SK-N-SH (cell line): ENCODE data around the gene DCANP1. TPM values are rescaled to one million over a fixed set of nuclear protein-coding genes. Genes with fewer than 3 reads are reported as not detected.

ENCODE experiments used
- CTCF ChIA-PET: fragments of 300-600, 350-600 bp; formaldehyde crosslinking; extraction: SDS; loops from one replicate; lab custom pipeline; 2021; lab: Yijun Ruan, JAX
- POLR2A ChIA-PET: fragments of 350-600 bp; sonication (Branson Sonifier 250); formaldehyde crosslinking; extraction: SDS; loops from one replicate; lab custom pipeline; 2020; ENCODE audit warnings: antibody characterized with exemption, inconsistent platforms; lab: Yijun Ruan, JAX
- DNase-seq: peaks from one replicate; pipeline ENCODE4 v3.0.0; 2012
- H2AFZ ChIP-seq: fragments of 200-600 bp; sonication (generic); 2 replicates; pipeline ENCODE4 v1.8.1; 2016; ENCODE audit warnings: antibody characterized with exemption, mild to moderate bottlenecking, low read depth
- H3F3A ChIP-seq: fragments of 200-600 bp; sonication (generic); replicated peaks from 2 replicates; pipeline ENCODE3; 2016; ENCODE audit warnings: antibody characterized with exemption, mild to moderate bottlenecking; ENCODE audit not compliant: insufficient read depth
- H3K27ac ChIP-seq, 2 experiments: fragments of 200-500 bp in 1 of 2; fragments of 200-600 bp in 1 of 2; sonication (Bioruptor generic) in 1 of 2; sonication (generic), shearing (Covaris generic) in 1 of 2; 2 replicates each; pipeline versions ENCODE4 v1.5.1 to v1.6.1; 2014 to 2016; ENCODE audit warnings: low read depth in 2 of 2, inconsistent platforms in 1 of 2, low read length in 1 of 2, mild to moderate bottlenecking in 1 of 2, mixed read lengths in 1 of 2
- H3K27me3 ChIP-seq: fragments of 200-600 bp; sonication (generic), shearing (Covaris generic); 2 replicates; pipeline ENCODE4 v1.6.1; 2016; ENCODE audit warnings: mixed run types; ENCODE audit not compliant: insufficient read depth
- H3K36me3 ChIP-seq, 2 experiments: fragments of 200-500 bp in 1 of 2; fragments of 200-600 bp in 1 of 2; sonication (Bioruptor generic) in 1 of 2; sonication (generic) in 1 of 2; replicated peaks in 1 of 2; 2 replicates each; pipeline versions ENCODE3 to v1.5.1; 2014 to 2016; ENCODE audit warnings: low read length in 1 of 2, mild to moderate bottlenecking in 1 of 2; ENCODE audit not compliant: insufficient read depth in 2 of 2, control insufficient read depth in 1 of 2
- H3K4me1 ChIP-seq, 2 experiments: fragments of 200-500 bp in 1 of 2; fragments of 200-600 bp in 1 of 2; sonication (Bioruptor generic) in 1 of 2; sonication (generic), shearing (Covaris generic) in 1 of 2; 2 replicates each; pipeline versions ENCODE4 v1.5.1 to v1.6.1; 2014 to 2016; ENCODE audit warnings: low read depth in 1 of 2, low read length in 1 of 2, mixed run types in 1 of 2; ENCODE audit not compliant: insufficient read depth in 2 of 2, control insufficient read depth in 1 of 2
- H3K4me2 ChIP-seq: fragments of 200-600 bp; sonication (generic), shearing (Covaris generic); 2 replicates; pipeline ENCODE4 v1.6.1; 2017; ENCODE audit warnings: mixed run types
- H3K4me3 ChIP-seq, 2 experiments: fragments of 200-500 bp in 1 of 2; fragments of 200-600 bp in 1 of 2; sonication (Bioruptor generic) in 1 of 2; sonication (generic), shearing (Covaris generic) in 1 of 2; 2 replicates each; pipeline versions ENCODE4 v1.5.1 to v1.8.1; 2014 to 2016; ENCODE audit warnings: low read depth in 2 of 2, inconsistent platforms in 1 of 2, low read length in 1 of 2, mild to moderate bottlenecking in 1 of 2, mixed read lengths in 1 of 2, moderate library complexity in 1 of 2
- H3K79me2 ChIP-seq: fragments of 200-600 bp; sonication (generic); 2 replicates; pipeline ENCODE4 v1.8.1; 2017; ENCODE audit warnings: mild to moderate bottlenecking; ENCODE audit not compliant: insufficient read depth
- H3K9ac ChIP-seq: fragments of 200-600 bp; sonication (generic); 2 replicates; pipeline ENCODE4 v1.6.1; 2017; ENCODE audit warnings: mixed run types
- H3K9me2 ChIP-seq: fragments of 200-600 bp; sonication (generic); 2 replicates; pipeline ENCODE4 v1.6.1; 2017; ENCODE audit warnings: mixed run types
- H3K9me3 ChIP-seq: fragments of 200-600 bp; sonication (generic); 2 replicates; pipeline ENCODE4 v1.6.1; 2017; ENCODE audit warnings: mixed run types, mild to moderate bottlenecking, moderate library complexity
- H4K20me1 ChIP-seq: fragments of 200-600 bp; sonication (generic); 2 replicates; pipeline ENCODE4 v1.6.1; 2017; ENCODE audit warnings: mild to moderate bottlenecking, mixed run types; ENCODE audit not compliant: insufficient read depth
- CTCF ChIP-seq: fragments of 200-600 bp; sonication (generic); IDR thresholded peaks from 2 replicates; pipeline ENCODE4 v1.6.1; 2017; ENCODE audit warnings: antibody characterized with exemption, mild to moderate bottlenecking, moderate library complexity
- ELF1 ChIP-seq: IDR thresholded peaks from 2 replicates; pipeline ENCODE4 v1.4.0; 2012
- EP300 ChIP-seq, 2 experiments: IDR thresholded peaks; 2 replicates each; pipeline versions ENCODE4 v1.4.0 to v1.6.1; 2012; ENCODE audit warnings: borderline replicate concordance in 1 of 2, low read depth in 1 of 2, low read length in 1 of 2
- FOXJ3 ChIP-seq: sonication (generic); formaldehyde crosslinking; IDR thresholded peaks from 2 replicates; pipeline ENCODE4 v1.5.1; 2020; ENCODE audit warnings: mild to moderate bottlenecking, missing genetic modification reagents
- FOXM1 ChIP-seq: IDR thresholded peaks from 2 replicates; pipeline ENCODE4 v1.4.0; 2012; ENCODE audit warnings: low read depth, mild to moderate bottlenecking
- GATA2 ChIP-seq: sonication (generic); formaldehyde crosslinking; IDR thresholded peaks from 2 replicates; pipeline ENCODE4 v1.5.0; 2020; ENCODE audit warnings: mild to moderate bottlenecking, missing genetic modification reagents
- IRF3 ChIP-seq: fragments of 150-350 bp; IDR thresholded peaks from 2 replicates; pipeline ENCODE4 v1.6.1; 2016; ENCODE audit warnings: mild to moderate bottlenecking, low read depth, low read length
- JUND ChIP-seq: IDR thresholded peaks from 2 replicates; pipeline ENCODE4 v1.4.0; 2012
- MEF2A ChIP-seq: IDR thresholded peaks from 2 replicates; pipeline ENCODE4 v1.4.0; 2012; ENCODE audit warnings: low read depth, borderline replicate concordance
- NRF1 ChIP-seq: IDR thresholded peaks from 2 replicates; pipeline ENCODE4 v1.6.1; 2012; ENCODE audit warnings: low read depth, mild to moderate bottlenecking, low read length
- RCOR1 ChIP-seq: fragments of 150-350 bp; IDR thresholded peaks from 2 replicates; pipeline ENCODE4 v1.6.1; 2017; ENCODE audit warnings: antibody characterized with exemption, low read length
- SIN3A ChIP-seq: IDR thresholded peaks from 2 replicates; pipeline ENCODE4 v1.6.1; 2012; ENCODE audit warnings: low read depth, mild to moderate bottlenecking, low read length, moderate library complexity, borderline replicate concordance
- TAF1 ChIP-seq: IDR thresholded peaks from 2 replicates; pipeline ENCODE4 v1.6.1; 2012; ENCODE audit warnings: low read depth, mild to moderate bottlenecking, low read length, moderate library complexity, borderline replicate concordance
- TCF12 ChIP-seq: IDR thresholded peaks from 2 replicates; pipeline ENCODE4 v1.4.0; 2012
- TEAD4 ChIP-seq: IDR thresholded peaks from 2 replicates; pipeline ENCODE4 v1.4.0; 2012; ENCODE audit warnings: mild to moderate bottlenecking, borderline replicate concordance; ENCODE audit not compliant: insufficient read depth
- USF1 ChIP-seq: IDR thresholded peaks from 2 replicates; pipeline ENCODE4 v1.4.0; 2012; ENCODE audit warnings: low read depth, borderline replicate concordance
- YY1 ChIP-seq: IDR thresholded peaks from 2 replicates; pipeline ENCODE4 v1.4.0; 2012; ENCODE audit warnings: low read depth, mild to moderate bottlenecking
- whole genome bisulfite sequencing: methylation state at CpG from one replicate; pipeline ENCODE4 v1.1.6; 2017; ENCODE audit warnings: low lambda C conversion rate; 5-methylcytosine and 5-hydroxymethylcytosine counted together
- polyA plus RNA-seq, 3 experiments: library from polyadenylated mRNA; depleted of rRNA; stranded (reverse); fragments of >200 nt; gene quantifications; 2 replicates each; pipeline ENCODE4 v1.2.3, GENCODE V29; 2012
- TF ChIP-seq, protein P1 (sequence below): IDR thresholded peaks from 2 replicates; pipeline ENCODE4; 2012
- TF ChIP-seq, protein P2 (sequence below): IDR thresholded peaks from 2 replicates; pipeline ENCODE4 v1.4.0; 2012; ENCODE audit warnings: low read depth
- TF ChIP-seq, protein P3 (sequence below): IDR thresholded peaks from 2 replicates; pipeline ENCODE4 v1.6.1; 2012; ENCODE audit warnings: mild to moderate bottlenecking, low read depth, low read length, moderate library complexity

The DCANP1 gene
- polyA plus RNA-seq, 1 of the 3 experiments (the other 2 are of a cell fraction), result not detected

DNA sequence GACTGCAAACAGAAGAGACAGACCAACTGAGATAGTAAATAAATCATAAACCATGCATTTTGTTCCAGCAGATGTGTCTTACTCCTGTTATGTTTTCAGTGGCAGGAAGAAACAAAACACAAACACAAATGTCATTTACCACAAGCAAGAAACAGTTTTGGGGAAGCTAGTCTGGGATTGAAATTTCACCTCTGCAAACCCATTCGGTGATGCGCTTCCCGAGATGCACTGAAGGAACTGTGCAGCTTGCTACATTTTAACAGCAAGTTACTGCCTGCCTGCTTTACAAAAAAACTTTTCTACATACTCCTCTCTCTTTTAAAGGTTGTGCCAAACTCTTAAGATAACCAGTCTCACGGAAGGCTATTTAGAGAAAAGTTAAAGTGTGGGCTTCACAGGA is 51.3 kb downstream of the DCANP1 start:
- Histone ChIP-seq H3K9ac (no peak overlapping the region), H3K79me2 (peaks cover 87% of the 10 kb centered on the region), H3K4me1 (peaks cover 18 to 45% of the 10 kb centered on the region in 2 experiments), H3K27ac (no peak overlapping the region), H4K20me1 (peaks cover 69% of the 10 kb centered on the region), H3K36me3 (peaks cover 0 to 11% of the 10 kb centered on the region in 2 experiments), H3K9me3 (no peaks in the 10 kb centered on the region), H2AFZ (no peak overlapping the region), H3K9me2 (no peaks in the 10 kb centered on the region), H3K27me3 (no peaks in the 10 kb centered on the region), H3F3A (no peaks in the 10 kb centered on the region), H3K4me3 (no peak overlapping the region), H3K4me2 (no peak overlapping the region)
- POLR2A ChIA-PET, result no interaction called here
- 94% methylated on average over 4 of the region's 4 CpGs for WGBS
- CTCF ChIA-PET, result interaction anchor here (1.2 kb wide), 1 partner anchor 70 kb away, joined by 4 read pairs; no protein-coding TSS in a partner anchor
- TF ChIP-seq TEAD4, result no peak
- TF ChIP-seq RCOR1, result no peak
- no peak for TF ChIP-seq USF1
- TF ChIP-seq EP300 (IDR thresholded peaks at IDR 0.05; ENCODE audit: borderline replicate concordance in 1 of 2, low read depth in 1 of 2, low read length in 1 of 2), result no peak
- no peak for TF ChIP-seq IRF3
- TF ChIP-seq MEF2A, result no peak
- no peak for TF ChIP-seq FOXM1
- TF ChIP-seq, protein P1, sequence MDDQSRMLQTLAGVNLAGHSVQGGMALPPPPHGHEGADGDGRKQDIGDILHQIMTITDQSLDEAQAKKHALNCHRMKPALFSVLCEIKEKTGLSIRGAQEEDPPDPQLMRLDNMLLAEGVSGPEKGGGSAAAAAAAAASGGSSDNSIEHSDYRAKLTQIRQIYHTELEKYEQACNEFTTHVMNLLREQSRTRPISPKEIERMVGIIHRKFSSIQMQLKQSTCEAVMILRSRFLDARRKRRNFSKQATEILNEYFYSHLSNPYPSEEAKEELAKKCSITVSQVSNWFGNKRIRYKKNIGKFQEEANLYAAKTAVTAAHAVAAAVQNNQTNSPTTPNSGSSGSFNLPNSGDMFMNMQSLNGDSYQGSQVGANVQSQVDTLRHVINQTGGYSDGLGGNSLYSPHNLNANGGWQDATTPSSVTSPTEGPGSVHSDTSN, result no peak
- no peak for TF ChIP-seq TCF12
- no peak for TF ChIP-seq GATA2
- TF ChIP-seq SIN3A, result no peak
- TF ChIP-seq ELF1, result no peak
- DNase-seq, result no peak

DNA sequence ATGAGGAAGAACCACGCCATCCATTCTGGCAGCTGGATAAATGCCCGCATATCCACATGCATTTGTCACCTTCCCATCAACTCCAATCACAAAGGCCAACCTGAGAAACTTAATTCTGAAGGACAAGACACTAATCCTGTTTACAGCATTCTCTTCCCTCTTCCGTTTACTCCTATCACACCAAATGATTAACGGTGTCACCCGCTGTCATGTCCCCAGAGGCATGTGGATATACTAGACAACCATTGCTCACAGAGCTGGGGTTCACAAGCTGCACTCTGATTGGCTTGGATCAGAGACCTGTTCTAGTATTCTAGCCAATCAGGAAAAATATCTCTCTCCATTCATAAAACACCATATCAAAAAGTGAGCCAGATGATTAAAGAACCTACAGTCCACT is 51.7 kb downstream of the DCANP1 start:
- H3K4me1 ChIP-seq, result peaks cover 22 to 49% of the 10 kb centered on the region in 2 experiments
- ChIA-PET CTCF (interaction anchor here (0.6 to 1.2 kb wide), 2 partner anchors 18 to 71 kb away, joined by 3 to 4 read pairs; no protein-coding TSS in a partner anchor), POLR2A (no interaction called here)
- H3K9me2 ChIP-seq, result no peaks in the 10 kb centered on the region
- peaks cover 0 to 11% of the 10 kb centered on the region in 2 experiments for H3K36me3 ChIP-seq
- no peak for DNase-seq
- H3K4me3 ChIP-seq, result no peak overlapping the region
- no peak overlapping the region for H3K9ac ChIP-seq
- WGBS, result 97% methylated on average over 5 of the region's 5 CpGs
- no peak overlapping the region for H3K27ac ChIP-seq
- TF ChIP-seq JUND (no peak), YY1 (no peak), TAF1 (no peak), FOXM1 (no peak), FOXJ3 (no peak), CTCF (no peak), NRF1 (no peak), TCF12 (no peak)
- TF ChIP-seq, protein P2, sequence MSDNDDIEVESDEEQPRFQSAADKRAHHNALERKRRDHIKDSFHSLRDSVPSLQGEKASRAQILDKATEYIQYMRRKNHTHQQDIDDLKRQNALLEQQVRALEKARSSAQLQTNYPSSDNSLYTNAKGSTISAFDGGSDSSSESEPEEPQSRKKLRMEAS, result no peak
- TF ChIP-seq, protein P3, sequence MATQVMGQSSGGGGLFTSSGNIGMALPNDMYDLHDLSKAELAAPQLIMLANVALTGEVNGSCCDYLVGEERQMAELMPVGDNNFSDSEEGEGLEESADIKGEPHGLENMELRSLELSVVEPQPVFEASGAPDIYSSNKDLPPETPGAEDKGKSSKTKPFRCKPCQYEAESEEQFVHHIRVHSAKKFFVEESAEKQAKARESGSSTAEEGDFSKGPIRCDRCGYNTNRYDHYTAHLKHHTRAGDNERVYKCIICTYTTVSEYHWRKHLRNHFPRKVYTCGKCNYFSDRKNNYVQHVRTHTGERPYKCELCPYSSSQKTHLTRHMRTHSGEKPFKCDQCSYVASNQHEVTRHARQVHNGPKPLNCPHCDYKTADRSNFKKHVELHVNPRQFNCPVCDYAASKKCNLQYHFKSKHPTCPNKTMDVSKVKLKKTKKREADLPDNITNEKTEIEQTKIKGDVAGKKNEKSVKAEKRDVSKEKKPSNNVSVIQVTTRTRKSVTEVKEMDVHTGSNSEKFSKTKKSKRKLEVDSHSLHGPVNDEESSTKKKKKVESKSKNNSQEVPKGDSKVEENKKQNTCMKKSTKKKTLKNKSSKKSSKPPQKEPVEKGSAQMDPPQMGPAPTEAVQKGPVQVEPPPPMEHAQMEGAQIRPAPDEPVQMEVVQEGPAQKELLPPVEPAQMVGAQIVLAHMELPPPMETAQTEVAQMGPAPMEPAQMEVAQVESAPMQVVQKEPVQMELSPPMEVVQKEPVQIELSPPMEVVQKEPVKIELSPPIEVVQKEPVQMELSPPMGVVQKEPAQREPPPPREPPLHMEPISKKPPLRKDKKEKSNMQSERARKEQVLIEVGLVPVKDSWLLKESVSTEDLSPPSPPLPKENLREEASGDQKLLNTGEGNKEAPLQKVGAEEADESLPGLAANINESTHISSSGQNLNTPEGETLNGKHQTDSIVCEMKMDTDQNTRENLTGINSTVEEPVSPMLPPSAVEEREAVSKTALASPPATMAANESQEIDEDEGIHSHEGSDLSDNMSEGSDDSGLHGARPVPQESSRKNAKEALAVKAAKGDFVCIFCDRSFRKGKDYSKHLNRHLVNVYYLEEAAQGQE, result no peak
- TF ChIP-seq, protein P1, result no peak
- no peaks in the 10 kb centered on the region for H3K9me3 ChIP-seq
- H3K27me3 ChIP-seq, result no peaks in the 10 kb centered on the region
- H2AFZ ChIP-seq, result no peak overlapping the region
- H3K4me2 ChIP-seq, result no peak overlapping the region
- peaks cover 91% of the 10 kb centered on the region for H3K79me2 ChIP-seq
- H4K20me1 ChIP-seq, result peaks cover 73% of the 10 kb centered on the region
- H3F3A ChIP-seq, result no peaks in the 10 kb centered on the region
